ENCODE measurements around the gene LRRC41. TPM values are rescaled to one million over a fixed set of nuclear protein-coding genes. Genes with fewer than 3 reads are reported as not detected.

The LRRC41 gene
- total and polyA plus RNA-seq, 12 donors: 15.4 to 52.5 (median 41.7) TPM

GRCh38 chr1:46263146-46263545 is 40.3 kb downstream of the LRRC41 start:
- ATAC-seq (no peak), DNase-seq (no peak)
- Histone ChIP-seq H3K27me3 (no peaks in the 10 kb centered on the region), H3K4me1 (no peaks in the 10 kb centered on the region), H3K36me3 (peaks cover 0 to 50% (median 0%) of the 10 kb centered on the region in 9 donors), H3K9me3 (no peaks in the 10 kb centered on the region), H3K4me3 (no peak overlapping the region), H3K27ac (no peak overlapping the region)
- no peak for TF ChIP-seq CTCF (IDR thresholded peaks at IDR 0.05)
- WGBS, 2 donors: 90 to 91% methylated on average over 2 of the region's 2 CpGs
- intact Hi-C loops (cut with DNase I): no loop called here

- ATAC-seq: no peak
- Histone ChIP-seq H3K9me3 (no peaks in the 10 kb centered on the region), H3K27me3 (no peaks in the 10 kb centered on the region), H3K27ac (no peak overlapping the region), H3K4me1 (no peaks in the 10 kb centered on the region), H3K36me3 (peaks cover 0 to 45% (median 0%) of the 10 kb centered on the region in 9 donors), H3K4me3 (no peak overlapping the region)
- intact Hi-C loops (cut with DNase I): no loop called here
- DNase-seq: no peak
- TF ChIP-seq CTCF (IDR thresholded peaks at IDR 0.05): no peak
- WGBS, 2 donors: 93 to 100% methylated on average over 1 of the region's 1 CpG
Observed at GRCh38 chr1:46262508-46262907, 40.9 kb downstream of the LRRC41 start.

- H3K36me3 ChIP-seq: peaks cover 0 to 27% (median 0%) of the 10 kb centered on the region in 9 donors
- H3K9me3 ChIP-seq: no peaks in the 10 kb centered on the region
- H3K27ac ChIP-seq: no peak overlapping the region
- TF ChIP-seq CTCF (IDR thresholded peaks at IDR 0.05): no peak
- DNase-seq (no peak), ATAC-seq (no peak)
- intact Hi-C loops (cut with DNase I): no loop called here
- no peaks in the 10 kb centered on the region for H3K4me1 ChIP-seq
- 96% methylated on average over 2 of the region's 2 CpGs for whole genome bisulfite sequencing, 2 donors
- H3K27me3 ChIP-seq: no peaks in the 10 kb centered on the region
- no peak overlapping the region for H3K4me3 ChIP-seq
Observed at GRCh38 chr1:46256523-46256922, 46.9 kb downstream of the LRRC41 start.

GRCh38 chr1:46254668-46255067 is 48.7 kb downstream of the LRRC41 start:
- Histone ChIP-seq H3K27ac (no peak overlapping the region), H3K4me3 (no peak overlapping the region), H3K9me3 (no peaks in the 10 kb centered on the region), H3K36me3 (peaks cover 0 to 14% (median 0%) of the 10 kb centered on the region in 9 donors), H3K4me1 (no peaks in the 10 kb centered on the region), H3K27me3 (no peaks in the 10 kb centered on the region)
- intact Hi-C loops (cut with DNase I): no loop called here
- TF ChIP-seq CTCF (IDR thresholded peaks at IDR 0.05): no peak
- no peak for DNase-seq
- ATAC-seq: no peak
- WGBS, 2 donors: 93 to 94% methylated on average over 5 of the region's 5 CpGs
